Measurements from ENCODE around the gene IL3.

GRCh38 chr5:132055808-132056609 is 4.4 kb upstream of the IL3 start:
- no peak for TF ChIP-seq CTCF (conservative IDR thresholded peaks at IDR 0.05; ENCODE audit: low read depth, low read length)
- no peak for TF ChIP-seq EZH2 (IDR thresholded peaks at IDR 0.05; ENCODE audit: borderline replicate concordance, low read depth, low read length, poor library complexity, severe bottlenecking)

All from A673 (cell line).